Neuronal stem cell (in vitro differentiated cells): ENCODE results near the gene PLEK2.
A peak's percentile ranks its signal among the peaks of the same experiment; 100 is the strongest.

Source experiments
- DNase-seq: peaks from one replicate; pipeline ENCODE4 v3.0.0-alpha.2; 2013; ENCODE audit warnings: low spot score
- H2AFZ ChIP-seq: one replicate; pipeline ENCODE4 v1.6.1; 2013; ENCODE audit warnings: mild to moderate bottlenecking, low read length, inconsistent platforms
- H2AK5ac ChIP-seq: 2 replicates; pipeline ENCODE4 v1.6.1; 2013; ENCODE audit warnings: low read depth, mild to moderate bottlenecking, inconsistent platforms, low read length, moderate library complexity, mixed read lengths
- H2BK120ac ChIP-seq: 2 replicates; pipeline ENCODE4 v1.6.1; 2013; ENCODE audit warnings: low read depth, mild to moderate bottlenecking, inconsistent platforms, low read length, moderate library complexity, mixed read lengths
- H2BK12ac ChIP-seq: one replicate; pipeline ENCODE4 v1.6.1; 2013; ENCODE audit warnings: low read length, inconsistent platforms
- H2BK15ac ChIP-seq: 2 replicates; pipeline ENCODE4 v1.6.1; 2013; ENCODE audit warnings: mild to moderate bottlenecking, low read length, inconsistent platforms, mixed read lengths
- H2BK5ac ChIP-seq: one replicate; pipeline ENCODE4 v1.6.1; 2013; ENCODE audit warnings: inconsistent platforms, mild to moderate bottlenecking, low read length, moderate library complexity
- H3K14ac ChIP-seq: one replicate; pipeline ENCODE4 v1.6.1; 2013; ENCODE audit warnings: low read length, inconsistent platforms
- H3K18ac ChIP-seq: 2 replicates; pipeline ENCODE4 v1.6.1; 2013; ENCODE audit warnings: low read length, inconsistent platforms
- H3K23ac ChIP-seq: 2 replicates; pipeline ENCODE4 v1.6.1; 2013; ENCODE audit warnings: low read depth, mild to moderate bottlenecking, mixed read lengths, low read length, inconsistent platforms; ENCODE audit not compliant: poor library complexity
- H3K27ac ChIP-seq: replicated peaks from 3 replicates; pipeline ENCODE4 v1.5.1; 2013; ENCODE audit warnings: low read length, inconsistent platforms
- H3K27me3 ChIP-seq, 3 experiments: 2 replicates each; pipeline ENCODE4 v1.6.1; 2013; ENCODE audit warnings: low read length in 3 of 3, mild to moderate bottlenecking in 2 of 3, inconsistent platforms in 1 of 3, low read depth in 1 of 3, mixed read lengths in 1 of 3, moderate library complexity in 1 of 3; ENCODE audit not compliant: control insufficient read depth in 3 of 3, insufficient read depth in 3 of 3
- H3K36me3 ChIP-seq, 2 donors: replicated peaks in 1 of 2; 2 replicates each; pipeline ENCODE4 v1.6.1; 2013; ENCODE audit warnings: low read length in 2 of 2; ENCODE audit not compliant: control insufficient read depth in 2 of 2, insufficient read depth in 2 of 2
- H3K4ac ChIP-seq: 2 replicates; pipeline ENCODE4 v1.6.1; 2013; ENCODE audit warnings: inconsistent platforms, mild to moderate bottlenecking, low read length, moderate library complexity
- H3K4me1 ChIP-seq, 2 donors: 1 replicate in 1 of 2; 2 replicates in 1 of 2; pipeline ENCODE4 v1.6.1; 2013; ENCODE audit warnings: low read length in 2 of 2, low read depth in 1 of 2; ENCODE audit not compliant: control insufficient read depth in 2 of 2, insufficient read depth in 1 of 2
- H3K4me2 ChIP-seq: one replicate; pipeline ENCODE4 v1.6.1; 2013; ENCODE audit warnings: mild to moderate bottlenecking, low read length, inconsistent platforms; ENCODE audit not compliant: insufficient read depth, poor library complexity, severe bottlenecking
- H3K4me3 ChIP-seq, 2 donors: 2 replicates each; pipeline ENCODE4 v1.5.1; 2013; ENCODE audit warnings: low read length in 2 of 2, mild to moderate bottlenecking in 2 of 2, inconsistent platforms in 1 of 2, moderate library complexity in 1 of 2
- H3K79me1 ChIP-seq: one replicate; pipeline ENCODE4 v1.6.1; 2013; ENCODE audit warnings: low read depth, mild to moderate bottlenecking, inconsistent platforms, low read length, moderate library complexity
- H3K9ac ChIP-seq: one replicate; pipeline ENCODE4 v1.6.1; 2013; ENCODE audit warnings: mild to moderate bottlenecking, low read depth, low read length, inconsistent platforms; ENCODE audit not compliant: poor library complexity
- H3K9me3 ChIP-seq, 2 donors: replicated peaks in 1 of 2; 2 replicates each; pipeline versions ENCODE3 to v1.6.1; 2013; ENCODE audit warnings: low read length in 2 of 2, mild to moderate bottlenecking in 2 of 2, inconsistent platforms in 1 of 2, low read depth in 1 of 2, mixed read lengths in 1 of 2, moderate library complexity in 1 of 2; ENCODE audit not compliant: control insufficient read depth in 2 of 2, insufficient read depth in 1 of 2
- H4K8ac ChIP-seq: one replicate; pipeline ENCODE4 v1.6.1; 2013; ENCODE audit warnings: low read depth, mild to moderate bottlenecking, inconsistent platforms, low read length, moderate library complexity
- H4K91ac ChIP-seq: one replicate; pipeline ENCODE4 v1.6.1; 2013; ENCODE audit warnings: low read length, low read depth, mild to moderate bottlenecking, inconsistent platforms; ENCODE audit not compliant: poor library complexity
- WGBS, 2 donors: extraction: QIAGEN DNeasy Blood & Tissue Kit; methylation state at CpG; one replicate each; pipeline ENCODE4 v1.1.7; 2013; ENCODE audit warnings: missing lambda C conversion rate in 2 of 2, mixed read lengths in 1 of 2; ENCODE audit not compliant: insufficient read length in 2 of 2, insufficient replicate concordance in 1 of 2; ENCODE audit errors: extremely low coverage in 2 of 2; 5-methylcytosine and 5-hydroxymethylcytosine counted together

PLEK2 gene

DNA sequence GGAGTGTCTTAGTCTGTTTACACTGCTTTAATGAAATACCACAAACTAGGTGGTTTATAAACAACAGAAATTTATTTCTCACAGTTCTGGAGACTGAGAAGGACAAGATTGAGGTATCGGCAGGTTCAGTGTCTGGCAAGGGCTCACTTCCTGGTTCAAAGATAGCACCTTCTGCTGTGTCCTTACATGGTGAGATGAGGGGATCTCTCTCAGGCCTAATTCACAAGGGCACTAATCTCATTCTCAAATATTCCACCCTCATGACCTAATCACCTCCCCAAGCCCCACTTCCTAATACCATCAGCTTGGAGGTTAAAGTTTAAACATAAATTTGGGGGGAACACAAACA, 35.0 kb upstream of the PLEK2 start:
- H3K27ac ChIP-seq, result no peak overlapping the region
- H4K91ac ChIP-seq, result no peak overlapping the region
- H3K79me1 ChIP-seq, result no peaks in the 10 kb centered on the region
- no peak overlapping the region for H2BK15ac ChIP-seq
- no peak overlapping the region for H3K4me3 ChIP-seq
- no peak overlapping the region for H2AK5ac ChIP-seq
- H3K9me3 ChIP-seq, result no peaks in the 10 kb centered on the region
- no peak overlapping the region for H4K8ac ChIP-seq
- no peak overlapping the region for H3K4me2 ChIP-seq
- H3K23ac ChIP-seq, result no peak overlapping the region
- H3K18ac ChIP-seq, result no peak overlapping the region
- H3K14ac ChIP-seq, result no peak overlapping the region
- H3K36me3 ChIP-seq, result no peaks in the 10 kb centered on the region
- H3K27me3 ChIP-seq, result peaks cover 0 to 4% (median 0%) of the 10 kb centered on the region in 3 experiments
- no peak overlapping the region for H2AFZ ChIP-seq
- no peak overlapping the region for H2BK5ac ChIP-seq
- H3K4me1 ChIP-seq, result no peaks in the 10 kb centered on the region
- H3K9ac ChIP-seq, result no peak overlapping the region
- no peak overlapping the region for H3K4ac ChIP-seq
- H2BK12ac ChIP-seq, result no peak overlapping the region
- no CpG with 5 or more reads among the region's 1 CpG for WGBS, 2 donors
- DNase-seq, result no peak
- H2BK120ac ChIP-seq, result no peak overlapping the region

DNA sequence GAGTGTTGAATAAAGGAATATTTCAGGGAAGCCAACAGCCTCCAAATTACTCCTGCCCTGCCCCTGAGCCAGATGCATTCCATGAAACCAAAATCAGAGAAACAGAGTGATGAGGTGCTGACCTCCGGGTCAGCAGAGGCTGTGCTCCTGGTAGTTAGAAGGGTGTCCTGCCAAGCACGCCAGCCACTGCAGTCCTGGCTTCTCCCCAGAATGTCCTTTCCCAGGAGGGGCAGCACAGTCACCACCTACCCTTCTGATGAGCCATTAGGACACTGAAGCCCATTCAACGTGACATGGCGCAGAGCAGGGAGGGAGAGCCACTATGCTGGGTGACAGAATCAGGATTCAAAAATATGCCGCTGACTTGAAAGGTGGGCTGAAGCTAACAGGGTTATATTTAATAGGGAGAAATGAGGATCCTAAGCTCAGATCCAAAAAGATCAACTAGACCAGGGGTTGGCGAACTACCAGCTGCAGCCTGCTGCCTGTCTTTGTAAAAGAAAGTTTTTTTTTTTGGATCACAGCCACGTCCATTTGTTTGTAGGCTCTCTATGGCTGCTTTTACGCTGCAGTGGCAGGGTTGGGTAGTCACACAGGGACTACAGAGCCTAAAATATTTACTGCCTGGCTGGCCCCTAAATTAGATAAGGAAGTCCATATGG, 34.5 kb upstream of the PLEK2 start:
- no peak for DNase-seq
- no CpG with 5 or more reads among the region's 8 CpGs for WGBS, 2 donors
- H3K14ac ChIP-seq, result no peak overlapping the region

DNA sequence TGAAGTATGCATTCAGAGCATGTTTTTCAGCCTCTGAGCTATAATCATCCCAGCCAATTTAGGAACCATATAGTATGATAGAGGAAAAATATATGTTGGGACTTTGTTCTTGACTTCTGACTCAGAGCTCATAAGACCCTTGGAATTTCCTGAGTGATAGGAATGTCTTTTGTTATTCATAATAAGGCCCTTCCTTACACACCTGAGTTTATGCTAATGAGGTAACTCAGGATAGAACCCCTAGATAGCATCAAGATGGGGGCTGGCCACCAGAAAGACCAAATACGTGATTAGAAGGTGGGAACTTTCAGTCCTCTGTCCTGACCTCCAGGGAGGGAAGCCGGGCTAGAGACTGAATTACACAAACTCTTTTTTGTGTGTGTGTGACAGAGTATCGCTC, 32.4 kb upstream of the PLEK2 start:
- no peak overlapping the region for H2AK5ac ChIP-seq
- no peaks in the 10 kb centered on the region for H3K36me3 ChIP-seq
- no peaks in the 10 kb centered on the region for H3K9me3 ChIP-seq
- no peak overlapping the region for H2BK5ac ChIP-seq
- no peak overlapping the region for H2AFZ ChIP-seq
- H4K91ac ChIP-seq, result no peak overlapping the region
- no peak for DNase-seq
- no peaks in the 10 kb centered on the region for H3K79me1 ChIP-seq
- no CpG with 5 or more reads among the region's 3 CpGs for WGBS, 2 donors
- H3K23ac ChIP-seq, result no peak overlapping the region
- no peak overlapping the region for H4K8ac ChIP-seq
- H3K27me3 ChIP-seq, result peaks cover 0 to 17% (median 0%) of the 10 kb centered on the region in 3 experiments
- H3K4me1 ChIP-seq, result no peaks in the 10 kb centered on the region
- no peak overlapping the region for H3K4me3 ChIP-seq
- no peak overlapping the region for H3K4me2 ChIP-seq
- H2BK12ac ChIP-seq, result no peak overlapping the region
- H3K18ac ChIP-seq, result no peak overlapping the region
- no peak overlapping the region for H2BK120ac ChIP-seq
- no peak overlapping the region for H3K4ac ChIP-seq
- H3K9ac ChIP-seq, result no peak overlapping the region
- H2BK15ac ChIP-seq, result no peak overlapping the region
- H3K27ac ChIP-seq, result no peak overlapping the region
- H3K14ac ChIP-seq, result no peak overlapping the region

More for the DNA sequence above, 34.5 kb upstream of the PLEK2 start:
- Histone ChIP-seq H3K9me3 (no peaks in the 10 kb centered on the region), H2AFZ (no peak overlapping the region), H2AK5ac (no peak overlapping the region), H3K36me3 (no peaks in the 10 kb centered on the region), H3K18ac (no peak overlapping the region), H3K79me1 (no peaks in the 10 kb centered on the region), H4K91ac (no peak overlapping the region), H2BK5ac (no peak overlapping the region), H4K8ac (no peak overlapping the region), H3K27ac (no peak overlapping the region), H2BK120ac (no peak overlapping the region), H3K23ac (no peak overlapping the region), H2BK12ac (peak overlapping the region; percentile 30), H3K27me3 (peaks cover 0 to 6% (median 0%) of the 10 kb centered on the region in 3 experiments), H3K4me1 (no peaks in the 10 kb centered on the region), H3K4ac (no peak overlapping the region), H3K4me3 (no peak overlapping the region), H2BK15ac (no peak overlapping the region), H3K4me2 (peak overlapping the region; percentile 26), H3K9ac (no peak overlapping the region)

DNA sequence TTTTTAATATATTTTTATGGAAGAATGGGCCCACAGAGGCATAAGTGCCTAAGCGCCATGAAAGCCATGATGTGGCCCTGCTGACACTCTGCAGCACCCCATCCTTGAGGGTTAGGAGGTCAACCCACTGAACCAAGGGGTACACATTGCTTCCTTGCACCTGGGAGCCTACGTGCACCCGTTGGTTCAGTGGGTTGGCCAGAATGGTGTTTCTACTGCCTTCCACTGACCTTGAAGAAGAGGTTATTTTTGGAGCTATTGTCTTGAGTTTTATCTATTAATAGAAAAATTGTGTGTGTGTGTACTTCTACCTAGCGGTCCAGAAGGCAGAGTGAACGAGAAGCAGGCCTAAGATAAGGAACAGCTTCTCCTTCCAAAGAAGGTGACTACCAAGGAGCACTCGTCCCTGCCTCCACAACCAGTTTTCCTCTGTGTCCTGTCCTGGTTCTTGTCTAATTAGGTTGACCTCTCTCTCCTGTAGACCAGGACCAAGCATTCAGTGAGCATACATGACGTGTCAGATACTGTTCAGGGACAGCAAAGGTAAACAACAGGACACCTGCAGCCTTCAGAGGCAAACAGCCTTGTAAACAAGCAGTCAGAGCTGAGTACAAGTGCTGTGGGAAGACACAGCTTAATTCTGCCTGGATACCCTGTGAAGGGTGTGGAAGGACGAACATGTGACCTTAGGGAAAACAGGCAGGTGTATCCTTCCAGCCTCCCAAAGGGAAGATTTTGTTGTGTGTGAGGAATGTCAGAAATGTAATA, 30.4 kb upstream of the PLEK2 start:
- no peak overlapping the region for H3K9ac ChIP-seq
- H3K27me3 ChIP-seq, result peaks cover 0 to 17% (median 0%) of the 10 kb centered on the region in 3 experiments
- H2AFZ ChIP-seq, result no peak overlapping the region
- no peak overlapping the region for H3K4me3 ChIP-seq
- no peak overlapping the region for H3K23ac ChIP-seq
- no peaks in the 10 kb centered on the region for H3K79me1 ChIP-seq
- H3K18ac ChIP-seq, result no peak overlapping the region
- no peak for DNase-seq
- no peak overlapping the region for H3K4me2 ChIP-seq
- no peak overlapping the region for H3K27ac ChIP-seq
- H2BK120ac ChIP-seq, result no peak overlapping the region
- no peak overlapping the region for H3K14ac ChIP-seq
- no peak overlapping the region for H3K4ac ChIP-seq
- no peak overlapping the region for H2BK12ac ChIP-seq
- H2BK5ac ChIP-seq, result no peak overlapping the region
- no peak overlapping the region for H4K91ac ChIP-seq
- no peaks in the 10 kb centered on the region for H3K36me3 ChIP-seq
- H2AK5ac ChIP-seq, result no peak overlapping the region
- no peak overlapping the region for H4K8ac ChIP-seq
- WGBS, 2 donors, result no CpG with 5 or more reads among the region's 8 CpGs
- H2BK15ac ChIP-seq, result no peak overlapping the region
- no peaks in the 10 kb centered on the region for H3K9me3 ChIP-seq
- H3K4me1 ChIP-seq, result no peaks in the 10 kb centered on the region
